Measurements from ENCODE around the gene TMEM165.
A peak's percentile ranks its signal among the peaks of the same experiment; 100 is the strongest.
"Not testable (repeated sequence)": the region's sequence is repeated elsewhere in the genome, so short reads cannot be mapped to it uniquely, and the experiment has no call there.

Gene TMEM165

DNA sequence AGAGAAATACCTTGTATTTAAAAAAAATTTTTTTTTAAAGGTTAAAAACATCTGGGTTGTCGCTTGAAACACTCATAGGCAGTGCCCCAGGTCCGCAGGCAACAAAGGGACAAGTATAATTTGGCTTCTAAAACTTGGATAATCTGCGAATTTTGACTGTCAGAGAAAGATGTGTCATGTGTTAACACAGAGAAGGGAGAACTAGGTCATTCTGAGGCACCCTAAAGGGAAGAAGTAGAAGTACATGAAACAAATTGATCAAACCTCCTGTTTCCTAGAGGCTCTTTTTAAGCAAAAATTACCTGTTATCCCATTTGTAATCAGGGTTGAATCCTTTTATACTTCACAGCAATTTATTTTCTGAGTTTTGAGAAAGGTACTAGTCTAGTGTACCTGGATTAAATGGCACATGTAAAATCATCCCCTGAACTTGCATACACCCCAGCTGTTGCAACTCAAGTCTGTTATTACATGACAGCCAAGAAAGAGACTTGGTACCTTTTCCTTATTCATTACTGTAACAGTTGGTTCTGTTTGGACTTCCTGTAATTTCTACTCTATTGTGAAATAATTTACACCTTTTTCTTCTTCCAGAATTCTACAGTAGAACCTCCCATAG is 48.0 kb upstream of the TMEM165 start:
- Histone ChIP-seq H3K9ac (ENCODE audit: low read length) (no peak overlapping the region), H3F3A (ENCODE audit: insufficient read depth, low read length) (no peaks in the 10 kb centered on the region), H3K36me3 (replicated peaks; ENCODE audit: insufficient read depth, low read length) (no peaks in the 10 kb centered on the region), H3K27me3 (replicated peaks; ENCODE audit: insufficient read depth, low read length) (no peaks in the 10 kb centered on the region), H3K4me3 (ENCODE audit: low read length) (no peak overlapping the region), H3K79me2 (ENCODE audit: low read length) (no peaks in the 10 kb centered on the region), H4K20me1 (ENCODE audit: insufficient read depth, low read length) (no peaks in the 10 kb centered on the region), H3K9me2 (replicated peaks; ENCODE audit: insufficient read depth, low read length) (no peaks in the 10 kb centered on the region), H3K4me1 (ENCODE audit: low read length) (0 out of 2 replicates have a peak, but pooled peaks cover 4% of the 10 kb centered on the region), H3K4me2 (ENCODE audit: low read depth, low read length) (no peak overlapping the region), H3K27ac (ENCODE audit: low read length) (no peak overlapping the region), H3K9me3 (replicated peaks; ENCODE audit: insufficient read depth, low read length) (no peaks in the 10 kb centered on the region), H2AFZ (ENCODE audit: low read length) (0 out of 2 replicates have a peak overlapping the region, but pooled peaks have one; percentile 20)
- DNase-seq = no peak
- TF ChIP-seq EZH2phosphoT487 (IDR thresholded peaks at IDR 0.05; ENCODE audit: low read length) (no peak), EZH2 (optimal IDR thresholded peaks at IDR 0.05; ENCODE audit: low read depth, low read length) (no peak)
- TF ChIP-seq, protein P1, sequence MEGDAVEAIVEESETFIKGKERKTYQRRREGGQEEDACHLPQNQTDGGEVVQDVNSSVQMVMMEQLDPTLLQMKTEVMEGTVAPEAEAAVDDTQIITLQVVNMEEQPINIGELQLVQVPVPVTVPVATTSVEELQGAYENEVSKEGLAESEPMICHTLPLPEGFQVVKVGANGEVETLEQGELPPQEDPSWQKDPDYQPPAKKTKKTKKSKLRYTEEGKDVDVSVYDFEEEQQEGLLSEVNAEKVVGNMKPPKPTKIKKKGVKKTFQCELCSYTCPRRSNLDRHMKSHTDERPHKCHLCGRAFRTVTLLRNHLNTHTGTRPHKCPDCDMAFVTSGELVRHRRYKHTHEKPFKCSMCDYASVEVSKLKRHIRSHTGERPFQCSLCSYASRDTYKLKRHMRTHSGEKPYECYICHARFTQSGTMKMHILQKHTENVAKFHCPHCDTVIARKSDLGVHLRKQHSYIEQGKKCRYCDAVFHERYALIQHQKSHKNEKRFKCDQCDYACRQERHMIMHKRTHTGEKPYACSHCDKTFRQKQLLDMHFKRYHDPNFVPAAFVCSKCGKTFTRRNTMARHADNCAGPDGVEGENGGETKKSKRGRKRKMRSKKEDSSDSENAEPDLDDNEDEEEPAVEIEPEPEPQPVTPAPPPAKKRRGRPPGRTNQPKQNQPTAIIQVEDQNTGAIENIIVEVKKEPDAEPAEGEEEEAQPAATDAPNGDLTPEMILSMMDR (IDR thresholded peaks at IDR 0.05; ENCODE audit: low read length) = no peak

DNA sequence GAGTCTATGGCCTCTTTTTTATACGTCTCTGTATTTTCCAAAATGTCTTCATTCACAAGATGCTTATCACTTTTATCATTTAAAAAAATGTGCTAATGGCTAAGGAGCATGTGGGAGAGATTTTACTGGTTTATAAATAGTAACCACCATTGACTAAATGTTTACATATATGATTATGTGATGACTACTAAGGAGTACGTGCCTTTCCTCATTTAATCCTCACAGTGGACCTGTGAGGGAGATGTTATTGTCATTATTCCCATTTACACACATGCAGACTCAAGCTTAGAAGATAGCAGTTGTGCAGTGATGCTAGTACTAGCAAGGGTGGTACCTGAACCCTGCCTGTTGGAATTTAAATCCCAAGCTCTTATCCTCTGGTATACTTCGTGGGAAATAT is 47.3 kb upstream of the TMEM165 start:
- no peak overlapping the region for H2AFZ ChIP-seq (ENCODE audit: low read length)

DNA sequence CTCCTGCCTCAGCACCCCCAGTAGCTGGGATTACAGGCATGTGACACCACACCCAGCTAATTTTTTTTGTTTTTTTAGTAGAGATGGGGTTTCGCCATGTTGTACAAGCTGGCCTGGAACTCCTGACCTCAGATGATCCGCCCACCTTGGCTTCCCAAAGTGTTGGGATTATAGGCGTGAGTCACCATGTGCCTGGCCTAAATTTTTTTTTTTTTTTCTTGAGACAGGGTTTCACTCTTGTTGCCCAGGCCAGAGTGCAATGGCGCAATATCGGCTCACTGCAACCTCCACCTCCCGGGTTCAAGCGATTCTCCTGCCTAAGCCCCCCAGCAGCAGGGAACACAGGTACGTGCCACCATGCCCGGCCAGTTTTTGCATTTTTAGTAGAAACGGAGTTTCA is 44.9 kb upstream of the TMEM165 start:
- not testable (repeated sequence) for H3K4me3 ChIP-seq (ENCODE audit: low read length); H3K36me3 ChIP-seq (replicated peaks; ENCODE audit: insufficient read depth, low read length); H3K9me2 ChIP-seq (replicated peaks; ENCODE audit: insufficient read depth, low read length); H3K4me1 ChIP-seq (ENCODE audit: low read length); H2AFZ ChIP-seq (ENCODE audit: low read length); H3K79me2 ChIP-seq (ENCODE audit: low read length); DNase-seq; H3K27me3 ChIP-seq (replicated peaks; ENCODE audit: insufficient read depth, low read length); H3K9ac ChIP-seq (ENCODE audit: low read length); H3F3A ChIP-seq (ENCODE audit: insufficient read depth, low read length); H3K4me2 ChIP-seq (ENCODE audit: low read depth, low read length); H4K20me1 ChIP-seq (ENCODE audit: insufficient read depth, low read length); H3K9me3 ChIP-seq (replicated peaks; ENCODE audit: insufficient read depth, low read length); H3K27ac ChIP-seq (ENCODE audit: low read length)

More for the DNA sequence above, 47.3 kb upstream of the TMEM165 start:
- no peak overlapping the region for H3K4me3 ChIP-seq (ENCODE audit: low read length)
- H4K20me1 ChIP-seq (ENCODE audit: insufficient read depth, low read length) = no peaks in the 10 kb centered on the region
- H3K36me3 ChIP-seq (replicated peaks; ENCODE audit: insufficient read depth, low read length) = no peaks in the 10 kb centered on the region
- no peak overlapping the region for H3K27ac ChIP-seq (ENCODE audit: low read length)
- no peaks in the 10 kb centered on the region for H3K9me2 ChIP-seq (replicated peaks; ENCODE audit: insufficient read depth, low read length)
- no peak overlapping the region for H3K4me2 ChIP-seq (ENCODE audit: low read depth, low read length)
- H3K79me2 ChIP-seq (ENCODE audit: low read length) = no peaks in the 10 kb centered on the region
- no peaks in the 10 kb centered on the region for H3K9me3 ChIP-seq (replicated peaks; ENCODE audit: insufficient read depth, low read length)
- TF ChIP-seq, protein P1 (IDR thresholded peaks at IDR 0.05; ENCODE audit: low read length) = no peak
- TF ChIP-seq EZH2phosphoT487 (IDR thresholded peaks at IDR 0.05; ENCODE audit: low read length) (no peak), EZH2 (optimal IDR thresholded peaks at IDR 0.05; ENCODE audit: low read depth, low read length) (no peak)
- no peaks in the 10 kb centered on the region for H3F3A ChIP-seq (ENCODE audit: insufficient read depth, low read length)
- no peaks in the 10 kb centered on the region for H3K27me3 ChIP-seq (replicated peaks; ENCODE audit: insufficient read depth, low read length)
- no peak for DNase-seq
- 0 out of 2 replicates have a peak, but pooled peaks cover 4% of the 10 kb centered on the region for H3K4me1 ChIP-seq (ENCODE audit: low read length)
- H3K9ac ChIP-seq (ENCODE audit: low read length) = no peak overlapping the region

DNA sequence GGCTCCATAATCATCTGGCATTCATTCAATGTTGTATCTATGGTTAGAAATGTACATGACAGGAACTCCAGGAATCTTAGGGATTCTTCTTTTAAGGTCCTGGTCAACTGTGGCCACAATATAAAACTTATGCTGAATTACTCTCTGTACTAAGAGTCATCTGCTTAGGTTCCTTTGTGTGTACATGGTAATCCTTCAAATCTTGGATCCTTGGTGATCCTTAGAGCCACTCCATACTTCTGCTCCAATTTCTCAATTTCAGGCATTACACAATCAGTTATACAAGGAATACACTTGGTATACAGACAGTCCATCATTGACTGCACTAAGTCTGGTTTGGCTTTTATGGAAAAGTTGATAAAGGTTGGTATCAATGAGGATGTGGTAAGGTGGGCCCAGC is 43.9 kb upstream of the TMEM165 start:
- H3K27ac ChIP-seq (ENCODE audit: low read length) = no peak overlapping the region
- no peak overlapping the region for H3K4me3 ChIP-seq (ENCODE audit: low read length)
- H4K20me1 ChIP-seq (ENCODE audit: insufficient read depth, low read length) = no peaks in the 10 kb centered on the region
- H2AFZ ChIP-seq (ENCODE audit: low read length) = no peak overlapping the region
- H3K79me2 ChIP-seq (ENCODE audit: low read length) = no peaks in the 10 kb centered on the region
- no peak overlapping the region for H3K9ac ChIP-seq (ENCODE audit: low read length)
- TF ChIP-seq EZH2phosphoT487 (IDR thresholded peaks at IDR 0.05; ENCODE audit: low read length) = no peak
- no peaks in the 10 kb centered on the region for H3F3A ChIP-seq (ENCODE audit: insufficient read depth, low read length)
- no peaks in the 10 kb centered on the region for H3K27me3 ChIP-seq (replicated peaks; ENCODE audit: insufficient read depth, low read length)
- no peaks in the 10 kb centered on the region for H3K36me3 ChIP-seq (replicated peaks; ENCODE audit: insufficient read depth, low read length)
- H3K4me1 ChIP-seq (ENCODE audit: low read length) = no peaks in the 10 kb centered on the region
- no peak overlapping the region for H3K4me2 ChIP-seq (ENCODE audit: low read depth, low read length)
- DNase-seq = no peak
- H3K9me3 ChIP-seq (replicated peaks; ENCODE audit: insufficient read depth, low read length) = no peaks in the 10 kb centered on the region
- no peaks in the 10 kb centered on the region for H3K9me2 ChIP-seq (replicated peaks; ENCODE audit: insufficient read depth, low read length)

All from MM.1S (cell line).